ENCODE measurements around the gene NTHL1.

GRCh38 chr16:2078096-2078495 lies 30.5 kb upstream of the NTHL1 start:
- TF ChIP-seq CTCF (IDR thresholded peaks at IDR 0.05 in 8 of 11, conservative IDR thresholded peaks at IDR 0.05 in 3 of 11) (no peak), POLR2A (IDR thresholded peaks at IDR 0.05) (no peak), POLR2AphosphoS5 (IDR thresholded peaks at IDR 0.05) (no peak)

Data from spleen (tissue), 7 donors.